ENCODE measurements around the gene RP9. TPM values are rescaled to one million over a fixed set of nuclear protein-coding genes. Genes with fewer than 3 reads are reported as not detected.

The RP9 gene
- total and polyA plus RNA-seq, 2 of the 4 experiments (the other 2 are of a cell fraction) = 9.5 to 18.1 TPM

- ATAC-seq (ENCODE audit: low read depth) = peak; percentile 25
- Histone ChIP-seq H2BK20ac (ENCODE audit: low read depth, low read length) (no peak overlapping the region), H4K91ac (ENCODE audit: insufficient read depth, low read depth, low read length) (no peak overlapping the region), H3K4me2 (ENCODE audit: low read depth, low read length) (no peak overlapping the region), H3K4ac (ENCODE audit: low read depth, low read length) (no peak overlapping the region), H3K4me1 (ENCODE audit: control insufficient read depth, insufficient read depth, low read length) (no peaks in the 10 kb centered on the region; the same call in 1 of the 2 replicates), H2AK5ac (ENCODE audit: low read depth, low read length) (no peak overlapping the region), H4K8ac (ENCODE audit: low read depth in 2 of 2, low read length in 2 of 2) (no peak overlapping the region), H3K23ac (ENCODE audit: low read depth, low read length) (no peak overlapping the region), H4K5ac (ENCODE audit: low read depth, low read length) (no peak overlapping the region), H3K36me3 (ENCODE audit: control insufficient read depth, insufficient read depth, low read length) (no peaks in the 10 kb centered on the region), H3K18ac (ENCODE audit: low read depth, low read length) (no peak overlapping the region), H2AK9ac (replicated peaks; ENCODE audit: low read depth, low read length, poor library complexity) (no peak overlapping the region), H2AFZ (replicated peaks; ENCODE audit: low read length, poor library complexity) (no peak overlapping the region), H3K56ac (ENCODE audit: extremely low read depth, insufficient read depth, low read length) (no peak overlapping the region), H3K9ac (ENCODE audit: low read depth, low read length) (no peak overlapping the region), H3K79me1 (ENCODE audit: low read depth in 1 of 2, low read length in 2 of 2) (no peaks in the 10 kb centered on the region), H2BK5ac (ENCODE audit: low read depth, low read length, poor library complexity, severe bottlenecking) (no peak overlapping the region), H2BK15ac (ENCODE audit: low read depth, low read length) (no peak overlapping the region), H3K9me1 (ENCODE audit: insufficient read depth, low read length) (no peaks in the 10 kb centered on the region), H3K27me3 (ENCODE audit: control insufficient read depth, insufficient read depth, low read length) (no peaks in the 10 kb centered on the region), H2BK120ac (ENCODE audit: low read depth, low read length) (no peak overlapping the region), H3K27ac (ENCODE audit: insufficient read depth, low read length) (no peak overlapping the region), H3K9me3 (ENCODE audit: control insufficient read depth, insufficient read depth, low read length) (no peaks in the 10 kb centered on the region), H3K4me3 (ENCODE audit: insufficient read depth, low read depth, low read length) (no peak overlapping the region), H4K20me1 (ENCODE audit: insufficient read depth, low read length) (no peaks in the 10 kb centered on the region), H3K14ac (replicated peaks; ENCODE audit: low read depth, low read length) (no peak overlapping the region)
- TF ChIP-seq NFE2L2 (IDR thresholded peaks at IDR 0.05; ENCODE audit: low read depth, low read length) = 0 out of 2 replicates have a peak, but pooled peaks have one; percentile 28
- no peak for TF ChIP-seq CEBPB (IDR thresholded peaks at IDR 0.05; ENCODE audit: low read depth, low read length)
- intact Hi-C loops (cut with micrococcal nuclease) (no loop called here), in situ Hi-C loops (cut with MboI; ENCODE audit: low sequenced_read_pairs) (no loop called here), dilution Hi-C loops (cut with HindIII; ENCODE audit: low sequenced_read_pairs, unreplicated experiment) (no loop called here)
- ChIA-PET POLR2A (ENCODE audit: unreplicated experiment) (no interaction called here), CTCF (no interaction called here)
- peak; percentile 84 for DNase-seq
- WGBS, 2 experiments (ENCODE audit: extremely low coverage in 2 of 2, insufficient read length in 1 of 2) = no CpG with 5 or more reads among the region's 2 CpGs
- BruUV-seq (replicated peaks) = no TSS peak
These were observed 46.6 kb upstream of the RP9 start for GRCh38 chr7:33155811-33156210.
